CD14-positive monocyte (primary cell): ENCODE results near the gene RAP1B. TPM values are rescaled to one million over a fixed set of nuclear protein-coding genes. Genes with fewer than 3 reads are reported as not detected.

ENCODE experiments used
- DNase-seq, 3 donors: peaks; one replicate each; pipeline ENCODE4 v3.0.0-alpha.2; 2011 to 2022
- H2AFZ ChIP-seq: 2 replicates; pipeline ENCODE4 v1.6.0; 2012; ENCODE audit warnings: mild to moderate bottlenecking, low read depth, low read length, inconsistent platforms; ENCODE audit not compliant: insufficient read depth, poor library complexity, severe bottlenecking
- H3K27ac ChIP-seq, 2 donors: 1 replicate in 1 of 2; 2 replicates in 1 of 2; pipeline ENCODE4 v1.5.1; 2012 to 2013; ENCODE audit warnings: low read length in 2 of 2, control low read depth in 1 of 2, inconsistent platforms in 1 of 2, low read depth in 1 of 2, mild to moderate bottlenecking in 1 of 2
- H3K27me3 ChIP-seq, 2 donors: one replicate each; pipeline versions ENCODE4 v1.6.0 to v1.6.1; 2011 to 2013; ENCODE audit warnings: low read length in 2 of 2; ENCODE audit not compliant: control insufficient read depth in 2 of 2, insufficient read depth in 2 of 2
- H3K36me3 ChIP-seq, 2 donors: replicated peaks in 1 of 2; 1 replicate in 1 of 2; 2 replicates in 1 of 2; pipeline versions ENCODE4 v1.5.1 to v1.6.1; 2012 to 2013; ENCODE audit warnings: low read length in 2 of 2, control low read depth in 1 of 2, inconsistent platforms in 1 of 2, mild to moderate bottlenecking in 1 of 2; ENCODE audit not compliant: insufficient read depth in 2 of 2, control insufficient read depth in 1 of 2
- H3K4me1 ChIP-seq, 2 donors: 1 replicate in 1 of 2; 2 replicates in 1 of 2; pipeline versions ENCODE4 v1.5.1 to v1.6.1; 2012 to 2013; ENCODE audit warnings: low read length in 2 of 2, control low read depth in 1 of 2, inconsistent platforms in 1 of 2, mild to moderate bottlenecking in 1 of 2, moderate library complexity in 1 of 2; ENCODE audit not compliant: insufficient read depth in 2 of 2, control insufficient read depth in 1 of 2
- H3K4me2 ChIP-seq: replicated peaks from 2 replicates; pipeline ENCODE3; 2012; ENCODE audit warnings: low read length, moderate library complexity, mild to moderate bottlenecking; ENCODE audit not compliant: poor library complexity, severe bottlenecking; ENCODE audit errors: extremely low read depth
- H3K4me3 ChIP-seq, 3 experiments: fragments of 200-600 bp in 1 of 3; sonication (generic) in 1 of 3; replicated peaks in 1 of 3; 1 replicate in 2 of 3; 2 replicates in 1 of 3; pipeline ENCODE4 v1.5.1; 2011 to 2013; ENCODE audit warnings: low read length in 3 of 3, mild to moderate bottlenecking in 3 of 3, control low read depth in 2 of 3, low read depth in 2 of 3, inconsistent platforms in 1 of 3, moderate library complexity in 1 of 3
- H3K79me2 ChIP-seq: 2 replicates; pipeline ENCODE4 v1.6.0; 2012; ENCODE audit warnings: mild to moderate bottlenecking, control low read depth, inconsistent platforms, low read length, moderate library complexity; ENCODE audit not compliant: insufficient read depth
- H3K9ac ChIP-seq: 2 replicates; pipeline ENCODE4 v1.6.0; 2017; ENCODE audit warnings: low read length, mild to moderate bottlenecking; ENCODE audit not compliant: insufficient read depth, poor library complexity, severe bottlenecking
- H3K9me3 ChIP-seq, 2 donors: replicated peaks in 1 of 2; 1 replicate in 1 of 2; 2 replicates in 1 of 2; pipeline versions ENCODE4 v1.5.1 to v1.6.1; 2012 to 2013; ENCODE audit warnings: low read length in 2 of 2, control low read depth in 1 of 2; ENCODE audit not compliant: control insufficient read depth in 1 of 2, insufficient read depth in 1 of 2
- H4K20me1 ChIP-seq: 2 replicates; pipeline ENCODE4 v1.6.0; 2012; ENCODE audit warnings: mild to moderate bottlenecking, low read length, control low read depth, moderate library complexity; ENCODE audit not compliant: insufficient read depth
- H3K27ac Mint-ChIP-seq, 7 donors: one replicate each; pipeline ENCODE4 v1.8.0; 2020; ENCODE audit warnings: mild to moderate bottlenecking in 7 of 7, mixed read lengths in 7 of 7, moderate library complexity in 6 of 7, inconsistent platforms in 2 of 7
- H3K27me3 Mint-ChIP-seq, 3 donors: one replicate each; pipeline ENCODE4 v1.8.0; 2021 to 2022; ENCODE audit warnings: low read depth in 3 of 3, mild to moderate bottlenecking in 3 of 3, mixed read lengths in 3 of 3, moderate library complexity in 3 of 3, inconsistent platforms in 1 of 3
- H3K36me3 Mint-ChIP-seq, 2 donors: one replicate each; pipeline ENCODE4 v1.8.0; 2020; ENCODE audit warnings: mixed read lengths in 2 of 2, inconsistent platforms in 1 of 2, mild to moderate bottlenecking in 1 of 2
- H3K4me1 Mint-ChIP-seq: one replicate; pipeline ENCODE4 v1.8.0; 2020; ENCODE audit warnings: mild to moderate bottlenecking, mixed read lengths
- H3K4me3 Mint-ChIP-seq, 2 donors: one replicate each; pipeline ENCODE4 v1.8.0; 2020; ENCODE audit warnings: mild to moderate bottlenecking in 2 of 2, mixed read lengths in 2 of 2, moderate library complexity in 1 of 2
- H3K9me3 Mint-ChIP-seq, 7 donors: one replicate each; pipeline ENCODE4 v1.8.0; 2020 to 2022; ENCODE audit warnings: mixed read lengths in 7 of 7, mild to moderate bottlenecking in 6 of 7, moderate library complexity in 6 of 7, inconsistent platforms in 2 of 7
- CTCF ChIP-seq: fragments of 200-600 bp; IDR thresholded peaks from one replicate; pipeline ENCODE4 v1.8.0; 2022; ENCODE audit warnings: antibody characterized with exemption, mild to moderate bottlenecking
- WGBS: methylation state at CpG from one replicate; pipeline ENCODE4 v1.1.5; 2013; ENCODE audit warnings: missing lambda C conversion rate; ENCODE audit not compliant: insufficient coverage; 5-methylcytosine and 5-hydroxymethylcytosine counted together
- intact Hi-C, 2 donors: fragments of 100-400 bp; cut with micrococcal nuclease; formaldehyde crosslinking; loops; one replicate each; pipeline versions ENCODE4 v1.15.0 to v1.15.1; 2023
- polyA plus RNA-seq, 3 donors: library from polyadenylated mRNA; depleted of rRNA in 1 of 3; unstranded in 2 of 3; stranded (reverse) in 1 of 3; fragments of 300-500 nt in 2 of 3; fragments of >200 nt in 1 of 3; fragmentation: Illumina TruSeq in 2 of 3; gene quantifications; 1 replicate in 2 of 3; 2 replicates in 1 of 3; pipeline ENCODE4 v1.2.3, GENCODE V29; 2012 to 2021

The RAP1B gene
- polyA plus RNA-seq, 3 donors, result 153 to 543 (median 461) TPM

- H3K4me3 Mint-ChIP-seq, result no peak overlapping the region
- peak overlapping the region in 1 of 7 donors; percentile 12 for H3K27ac Mint-ChIP-seq
- peaks cover 0 to 4% (median 0%) of the 10 kb centered on the region in 3 donors for H3K27me3 Mint-ChIP-seq
- H3K4me1 Mint-ChIP-seq, result no peaks in the 10 kb centered on the region
- Histone ChIP-seq H3K27ac (no peak overlapping the region), H2AFZ (no peak overlapping the region), H3K27me3 (no peaks in the 10 kb centered on the region), H3K9ac (no peak overlapping the region), H4K20me1 (no peaks in the 10 kb centered on the region), H3K9me3 (no peaks in the 10 kb centered on the region), H3K4me3 (no peak overlapping the region), H3K4me2 (no peak overlapping the region), H3K79me2 (no peaks in the 10 kb centered on the region), H3K36me3 (no peaks in the 10 kb centered on the region), H3K4me1 (no peaks in the 10 kb centered on the region)
- no peaks in the 10 kb centered on the region for H3K9me3 Mint-ChIP-seq
- 96% methylated on average over 4 of the region's 6 CpGs for whole genome bisulfite sequencing
- H3K36me3 Mint-ChIP-seq, result no peaks in the 10 kb centered on the region
- intact Hi-C loops, result no loop called here
- no peak for DNase-seq
- TF ChIP-seq CTCF, result no peak
Measured at GRCh38 chr12:68578765-68579164, 31.9 kb upstream of the RAP1B start.

- Histone ChIP-seq H3K79me2 (no peaks in the 10 kb centered on the region), H2AFZ (no peak overlapping the region), H3K27me3 (no peaks in the 10 kb centered on the region), H3K27ac (no peak overlapping the region), H3K4me2 (no peak overlapping the region), H3K9me3 (no peaks in the 10 kb centered on the region), H4K20me1 (no peaks in the 10 kb centered on the region), H3K36me3 (no peaks in the 10 kb centered on the region), H3K4me3 (no peak overlapping the region), H3K4me1 (no peaks in the 10 kb centered on the region), H3K9ac (no peak overlapping the region)
- TF ChIP-seq CTCF, result no peak
- Mint-ChIP-seq H3K27me3 (peaks cover 0 to 4% (median 0%) of the 10 kb centered on the region in 3 donors), H3K4me3 (no peak overlapping the region), H3K36me3 (no peaks in the 10 kb centered on the region), H3K9me3 (no peaks in the 10 kb centered on the region), H3K27ac (no peak overlapping the region), H3K4me1 (no peaks in the 10 kb centered on the region)
- no peak for DNase-seq
- 96% methylated on average over 5 of the region's 5 CpGs for WGBS
- intact Hi-C loops, result no loop called here
Measured at GRCh38 chr12:68579254-68579653, 31.4 kb upstream of the RAP1B start.
